ENCODE measurements around the gene CAPNS2. TPM values are rescaled to one million over a fixed set of nuclear protein-coding genes. Genes with fewer than 3 reads are reported as not detected.

The CAPNS2 gene
- total RNA-seq, 4 donors from 2014 or later = 139 to 168 (median 163) TPM

DNA sequence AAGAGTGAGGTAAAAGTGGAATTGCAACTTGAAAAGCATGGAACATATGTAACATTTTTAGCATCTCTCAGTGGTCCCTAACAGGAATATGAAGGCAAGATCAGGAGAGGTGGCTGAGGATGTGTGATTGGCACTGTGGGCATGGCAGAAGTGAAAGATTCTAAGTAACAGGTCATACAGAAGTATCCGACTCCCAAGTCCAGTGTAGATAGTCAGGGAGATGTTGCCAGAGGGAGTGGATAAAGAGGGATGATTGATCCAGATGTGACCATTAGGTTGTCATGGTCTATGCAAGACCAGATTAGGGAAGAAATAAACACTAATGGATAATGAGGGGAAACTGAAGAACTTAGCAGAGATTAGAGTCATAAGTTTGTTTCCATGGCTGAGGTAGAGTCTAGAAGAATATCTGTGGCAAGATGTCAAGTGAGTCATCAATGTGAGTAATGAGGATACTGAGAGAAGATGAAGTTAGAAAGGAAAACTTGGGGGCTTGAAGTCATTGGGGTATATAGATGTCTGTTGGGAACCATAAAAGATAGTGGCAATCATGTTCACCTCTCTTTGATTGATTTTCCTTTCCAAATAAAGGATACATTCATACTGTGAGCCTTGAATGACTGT lies 23.9 kb upstream of the CAPNS2 start:
- no peak overlapping the region for H3K4me3 ChIP-seq (ENCODE audit: low read depth, poor library complexity, severe bottlenecking)
- TF ChIP-seq, protein P1, sequence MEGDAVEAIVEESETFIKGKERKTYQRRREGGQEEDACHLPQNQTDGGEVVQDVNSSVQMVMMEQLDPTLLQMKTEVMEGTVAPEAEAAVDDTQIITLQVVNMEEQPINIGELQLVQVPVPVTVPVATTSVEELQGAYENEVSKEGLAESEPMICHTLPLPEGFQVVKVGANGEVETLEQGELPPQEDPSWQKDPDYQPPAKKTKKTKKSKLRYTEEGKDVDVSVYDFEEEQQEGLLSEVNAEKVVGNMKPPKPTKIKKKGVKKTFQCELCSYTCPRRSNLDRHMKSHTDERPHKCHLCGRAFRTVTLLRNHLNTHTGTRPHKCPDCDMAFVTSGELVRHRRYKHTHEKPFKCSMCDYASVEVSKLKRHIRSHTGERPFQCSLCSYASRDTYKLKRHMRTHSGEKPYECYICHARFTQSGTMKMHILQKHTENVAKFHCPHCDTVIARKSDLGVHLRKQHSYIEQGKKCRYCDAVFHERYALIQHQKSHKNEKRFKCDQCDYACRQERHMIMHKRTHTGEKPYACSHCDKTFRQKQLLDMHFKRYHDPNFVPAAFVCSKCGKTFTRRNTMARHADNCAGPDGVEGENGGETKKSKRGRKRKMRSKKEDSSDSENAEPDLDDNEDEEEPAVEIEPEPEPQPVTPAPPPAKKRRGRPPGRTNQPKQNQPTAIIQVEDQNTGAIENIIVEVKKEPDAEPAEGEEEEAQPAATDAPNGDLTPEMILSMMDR (IDR thresholded peaks at IDR 0.05) = no peak
- TF ChIP-seq POLR2A (IDR thresholded peaks at IDR 0.05) = no peak
- DNase-seq (ENCODE audit: low spot score in 2 of 2) = no peak
- WGBS, 2 donors = 89 to 91% methylated on average over 1 of the region's 1 CpG
- intact Hi-C loops (cut with DNase I; ENCODE audit: low total_unique reads) = loop anchor here (5.0 kb wide), 2 partner anchors 75 to 155 kb away; no protein-coding TSS in a partner anchor

DNA sequence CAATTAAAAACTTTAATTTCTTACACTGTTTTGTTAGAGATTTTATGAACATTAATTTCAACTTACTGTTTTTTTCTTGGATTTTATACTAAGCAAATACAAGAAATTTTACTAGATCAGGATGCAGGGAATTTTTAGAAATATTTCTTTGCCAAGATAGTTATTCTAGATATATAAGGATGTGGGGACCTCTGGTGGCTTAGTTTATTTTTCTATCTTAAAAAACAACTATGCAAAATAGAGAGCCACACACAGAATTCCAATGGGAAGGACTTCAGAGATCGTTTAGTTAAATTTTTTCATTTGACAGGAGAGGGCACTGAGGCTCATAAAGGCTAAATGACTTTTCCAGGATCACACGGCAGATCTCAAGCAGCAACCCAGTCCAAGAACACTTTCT lies 23.0 kb upstream of the CAPNS2 start:
- TF ChIP-seq, protein P1 (IDR thresholded peaks at IDR 0.05) = no peak
- no peak for TF ChIP-seq POLR2A (IDR thresholded peaks at IDR 0.05)
- DNase-seq (ENCODE audit: low spot score in 2 of 2) = no peak
- no peak overlapping the region for H3K4me3 ChIP-seq (ENCODE audit: low read depth, poor library complexity, severe bottlenecking)
- intact Hi-C loops (cut with DNase I; ENCODE audit: low total_unique reads) = loop anchor here (5.0 kb wide), 2 partner anchors 76 to 154 kb away; no protein-coding TSS in a partner anchor
- WGBS, 2 donors = 14 to 15% methylated on average over 2 of the region's 2 CpGs

DNA sequence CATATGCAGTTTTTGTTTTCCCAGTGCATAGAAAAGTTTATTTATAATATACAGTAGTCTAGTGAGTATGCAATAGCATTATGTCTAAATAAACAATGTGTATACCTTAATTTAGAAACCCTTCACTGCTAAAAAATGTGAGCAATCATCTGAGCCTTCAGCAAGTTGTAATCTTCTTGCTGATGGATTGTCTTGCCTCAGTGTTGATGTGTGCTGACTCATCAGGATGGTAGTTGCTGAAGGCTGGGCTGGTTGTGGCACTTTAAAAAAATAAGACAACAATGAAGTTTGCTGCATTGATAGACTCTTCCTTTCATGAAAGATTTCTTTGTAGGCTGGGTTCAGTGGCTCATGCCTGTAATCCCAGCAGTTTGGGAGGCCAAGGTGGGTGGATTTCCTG lies 13.9 kb upstream of the CAPNS2 start:
- DNase-seq (ENCODE audit: low spot score in 2 of 2) = no peak
- TF ChIP-seq POLR2A (IDR thresholded peaks at IDR 0.05) = no peak
- TF ChIP-seq, protein P1 (IDR thresholded peaks at IDR 0.05) = no peak
- H3K4me3 ChIP-seq (ENCODE audit: low read depth, poor library complexity, severe bottlenecking) = no peak overlapping the region
- intact Hi-C loops (cut with DNase I; ENCODE audit: low total_unique reads) = no loop called here

DNA sequence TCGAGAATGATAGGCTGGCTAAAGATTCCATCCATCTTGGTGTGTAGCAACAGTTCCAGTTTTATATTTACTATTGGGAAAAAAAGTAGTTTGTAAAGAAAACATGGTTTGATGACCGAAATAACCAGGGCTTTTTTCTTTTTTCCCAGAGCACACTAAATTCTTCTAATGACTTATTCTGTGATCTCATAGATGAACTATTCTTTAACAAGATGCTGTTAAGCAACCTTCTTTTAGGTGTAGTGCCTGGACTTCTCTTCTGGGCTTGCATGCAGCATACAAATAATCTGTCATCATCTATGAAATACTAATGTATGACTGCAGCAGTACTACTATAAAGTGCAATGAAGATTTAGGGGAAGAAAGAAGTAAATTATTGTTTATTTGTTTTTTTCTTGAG lies 11.0 kb upstream of the CAPNS2 start:
- TF ChIP-seq, protein P1 (IDR thresholded peaks at IDR 0.05) = no peak
- TF ChIP-seq POLR2A (IDR thresholded peaks at IDR 0.05) = no peak
- no peak overlapping the region for H3K4me3 ChIP-seq (ENCODE audit: low read depth, poor library complexity, severe bottlenecking)
- DNase-seq (ENCODE audit: low spot score in 2 of 2) = no peak
- WGBS, 2 donors = 62 to 90% methylated on average over 2 of the region's 2 CpGs
- intact Hi-C loops (cut with DNase I; ENCODE audit: low total_unique reads) = no loop called here

DNA sequence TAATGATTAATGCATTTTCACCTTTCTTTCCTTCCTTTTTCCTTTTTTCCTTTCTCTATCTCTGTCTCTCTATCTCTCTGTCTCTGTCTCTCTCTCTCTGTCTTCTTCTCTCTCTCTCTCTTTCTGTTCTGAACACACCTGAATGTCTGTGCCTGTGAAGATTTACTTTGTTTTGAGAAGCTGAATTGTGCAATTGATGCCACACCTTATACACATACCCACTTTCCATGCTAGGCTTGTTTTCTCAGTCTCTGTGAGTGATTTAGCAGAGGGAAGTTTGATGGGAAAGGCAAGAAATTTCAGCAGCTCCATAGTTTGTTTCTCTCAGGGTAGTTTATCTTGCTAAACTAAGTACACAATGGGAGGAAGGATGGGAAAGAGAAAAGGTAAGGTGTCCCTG lies 9.3 kb upstream of the CAPNS2 start:
- no peak for DNase-seq (ENCODE audit: low spot score in 2 of 2)
- intact Hi-C loops (cut with DNase I; ENCODE audit: low total_unique reads) = no loop called here
- H3K4me3 ChIP-seq (ENCODE audit: low read depth, poor library complexity, severe bottlenecking) = no peak overlapping the region
- no peak for TF ChIP-seq POLR2A (IDR thresholded peaks at IDR 0.05)
- TF ChIP-seq, protein P1 (IDR thresholded peaks at IDR 0.05) = no peak

DNA sequence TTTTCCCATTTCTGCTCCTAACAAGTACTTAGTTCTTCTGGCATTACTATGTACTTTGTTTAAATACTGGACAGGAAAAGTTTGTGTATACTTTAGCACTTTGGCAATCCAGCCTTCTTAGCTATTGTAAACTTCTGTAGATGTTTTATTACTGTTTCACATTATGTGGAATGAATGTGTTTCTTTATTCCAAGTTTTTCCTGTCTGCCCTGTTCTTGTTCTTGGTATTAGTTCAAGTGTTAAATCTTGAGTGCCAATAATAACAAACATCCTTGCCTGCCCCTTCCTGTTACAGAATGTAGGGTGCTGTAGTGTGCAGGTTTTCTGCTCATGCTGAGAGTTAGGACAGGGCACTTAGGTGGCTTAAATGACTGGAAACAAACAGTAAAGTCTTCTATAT lies 7.3 kb upstream of the CAPNS2 start:
- no peak for DNase-seq (ENCODE audit: low spot score in 2 of 2)
- TF ChIP-seq POLR2A (IDR thresholded peaks at IDR 0.05) = no peak
- TF ChIP-seq, protein P1 (IDR thresholded peaks at IDR 0.05) = no peak
- intact Hi-C loops (cut with DNase I; ENCODE audit: low total_unique reads) = no loop called here
- no peak overlapping the region for H3K4me3 ChIP-seq (ENCODE audit: low read depth, poor library complexity, severe bottlenecking)
